Measurements from ENCODE around the gene PLTP. TPM values are rescaled to one million over a fixed set of nuclear protein-coding genes. Genes with fewer than 3 reads are reported as not detected.

Gene PLTP
- total RNA-seq, 4 donors from 2014 or later = 25.0 to 99.3 (median 35.7) TPM

DNA sequence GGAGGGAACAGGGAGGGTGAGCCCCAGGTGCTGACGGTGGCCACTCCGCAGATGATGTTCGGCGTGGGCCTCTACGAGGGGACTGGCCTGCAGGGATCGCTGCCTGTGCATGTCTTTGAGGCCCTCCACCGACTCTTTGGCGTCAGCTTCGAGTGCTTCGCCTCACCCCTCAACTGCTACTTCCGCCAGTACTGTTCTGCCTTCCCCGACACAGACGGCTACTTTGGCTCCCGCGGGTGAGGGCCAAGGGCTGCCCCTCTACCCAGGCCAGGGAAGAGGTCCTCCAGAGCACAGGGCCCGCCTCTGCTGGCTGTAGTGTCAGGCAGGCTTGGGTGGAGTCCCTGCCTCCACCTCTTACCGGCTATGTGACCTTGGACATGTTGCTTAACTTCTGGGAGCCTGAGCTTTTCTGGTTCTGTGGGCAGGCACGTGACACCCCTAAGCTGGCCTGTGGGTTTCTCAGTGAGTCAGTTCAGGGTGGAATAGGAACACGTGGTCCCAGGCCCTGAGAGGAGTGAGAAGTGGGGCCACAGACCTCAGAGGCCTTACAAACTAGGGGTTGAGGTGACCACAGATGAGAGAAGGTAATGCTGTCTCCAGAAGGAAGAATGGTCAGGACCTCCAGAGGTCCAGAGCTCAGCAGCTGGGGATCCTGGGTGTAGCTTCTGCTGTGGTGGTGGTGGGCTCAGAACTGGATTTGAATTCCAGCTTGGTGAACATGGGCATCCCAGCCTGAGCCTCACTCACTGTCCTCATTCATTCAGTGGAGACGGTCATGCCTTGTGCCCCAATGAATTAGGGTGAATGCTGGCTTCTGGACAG, 34.4 kb upstream of the PLTP start:
- peaks cover 0 to 6% (median 0%) of the 10 kb centered on the region in 4 donors for H3K4me1 ChIP-seq
- no peaks in the 10 kb centered on the region for H3K9me3 ChIP-seq
- H3K36me3 ChIP-seq = peaks cover 0 to 97% (median 0%) of the 10 kb centered on the region in 3 donors
- H3K27ac ChIP-seq = peak overlapping the region in 3 of 4 donors; percentile 57 to 65 (median 58)
- H3K27me3 ChIP-seq = no peaks in the 10 kb centered on the region
- TF ChIP-seq CTCF (IDR thresholded peaks at IDR 0.05) (no peak), POLR2A (IDR thresholded peaks at IDR 0.05) (no peak)
- no peak overlapping the region for H3K4me3 ChIP-seq
- DNase-seq = peak in 2 of 3 donors; percentile 64 to 77

- no peak overlapping the region for H3K4me3 ChIP-seq
- H3K9me3 ChIP-seq = no peaks in the 10 kb centered on the region
- TF ChIP-seq CTCF (IDR thresholded peaks at IDR 0.05) = no peak
- TF ChIP-seq POLR2A (IDR thresholded peaks at IDR 0.05) = no peak
- DNase-seq = no peak
- no peaks in the 10 kb centered on the region for H3K27me3 ChIP-seq
- peak overlapping the region in 3 of 4 donors; percentile 57 to 65 (median 58) for H3K27ac ChIP-seq
- peaks cover 0 to 6% (median 0%) of the 10 kb centered on the region in 4 donors for H3K4me1 ChIP-seq
- H3K36me3 ChIP-seq = peaks cover 0 to 97% (median 0%) of the 10 kb centered on the region in 3 donors
Observed at GRCh38 chr20:45945678-45946148, 33.8 kb upstream of the PLTP start.

GRCh38 chr20:45944965-45945677, 33.2 kb upstream of the PLTP start:
- no peak for DNase-seq
- peaks cover 0 to 97% (median 0%) of the 10 kb centered on the region in 3 donors for H3K36me3 ChIP-seq
- H3K9me3 ChIP-seq = no peaks in the 10 kb centered on the region
- H3K27me3 ChIP-seq = no peaks in the 10 kb centered on the region
- TF ChIP-seq POLR2A (IDR thresholded peaks at IDR 0.05) = no peak
- TF ChIP-seq CTCF (IDR thresholded peaks at IDR 0.05) = no peak
- H3K27ac ChIP-seq = no peak overlapping the region
- H3K4me3 ChIP-seq = no peak overlapping the region
- peaks cover 0 to 6% (median 0%) of the 10 kb centered on the region in 4 donors for H3K4me1 ChIP-seq

- Histone ChIP-seq H3K4me3 (no peak overlapping the region), H3K36me3 (peaks cover 0 to 97% (median 0%) of the 10 kb centered on the region in 3 donors), H3K9me3 (no peaks in the 10 kb centered on the region), H3K4me1 (peaks cover 0 to 6% (median 0%) of the 10 kb centered on the region in 4 donors), H3K27ac (no peak overlapping the region), H3K27me3 (no peaks in the 10 kb centered on the region)
- TF ChIP-seq POLR2A (IDR thresholded peaks at IDR 0.05) (no peak), CTCF (IDR thresholded peaks at IDR 0.05) (no peak)
- no peak for DNase-seq
Observed at GRCh38 chr20:45944151-45944964, 32.4 kb upstream of the PLTP start.

DNA sequence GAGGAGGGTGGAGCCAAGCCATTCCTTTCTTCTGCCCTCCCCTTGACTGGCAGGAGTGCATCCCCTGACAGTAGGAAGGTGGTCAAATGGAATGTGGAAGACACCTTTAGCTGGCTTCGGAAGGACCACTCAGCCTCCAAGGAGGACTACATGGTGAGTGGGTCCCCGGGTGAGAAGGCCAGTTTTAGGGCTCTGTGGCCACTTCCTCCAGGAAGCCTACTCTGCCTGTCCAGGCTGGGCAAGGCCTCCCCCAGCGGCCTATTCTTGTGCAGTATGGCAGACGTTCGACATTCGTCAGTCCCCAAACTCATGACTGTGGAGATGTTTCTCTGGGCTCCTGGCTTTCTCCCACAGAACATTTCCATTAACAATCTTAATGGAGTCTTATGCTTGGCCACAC, 31.7 kb upstream of the PLTP start:
- Histone ChIP-seq H3K36me3 (peaks cover 0 to 97% (median 0%) of the 10 kb centered on the region in 3 donors), H3K9me3 (no peaks in the 10 kb centered on the region), H3K27me3 (no peaks in the 10 kb centered on the region), H3K4me3 (no peak overlapping the region), H3K4me1 (peaks cover 0 to 6% (median 0%) of the 10 kb centered on the region in 4 donors), H3K27ac (no peak overlapping the region)
- TF ChIP-seq POLR2A (IDR thresholded peaks at IDR 0.05) (no peak), CTCF (IDR thresholded peaks at IDR 0.05) (no peak)
- no peak for DNase-seq
